Mesendoderm (in vitro differentiated cells): ENCODE measurements around the gene ZNF282.

ENCODE experiments used
- DNase-seq: peaks from one replicate; pipeline ENCODE4 v3.0.0; 2013
- H2AK5ac ChIP-seq: 2 replicates; pipeline ENCODE4 v1.6.1; 2013; ENCODE audit warnings: low read length, inconsistent platforms
- H2BK120ac ChIP-seq: 2 replicates; pipeline ENCODE4 v1.6.1; 2013; ENCODE audit warnings: low read depth, mild to moderate bottlenecking, low read length, moderate library complexity, mixed read lengths
- H2BK15ac ChIP-seq: replicated peaks from 2 replicates; pipeline ENCODE4 v1.6.1; 2013; ENCODE audit warnings: low read depth, mild to moderate bottlenecking, moderate library complexity
- H2BK5ac ChIP-seq: 2 replicates; pipeline ENCODE4 v1.6.1; 2013; ENCODE audit warnings: low read length, inconsistent platforms
- H3K18ac ChIP-seq: 2 replicates; pipeline ENCODE4 v1.6.1; 2013; ENCODE audit warnings: mild to moderate bottlenecking, low read length, mixed read lengths
- H3K23ac ChIP-seq: one replicate; pipeline ENCODE4 v1.6.1; 2013; ENCODE audit warnings: low read length
- H3K27ac ChIP-seq: 2 replicates; pipeline ENCODE4 v1.5.1; 2013; ENCODE audit warnings: low read depth, mild to moderate bottlenecking, inconsistent platforms, low read length, moderate library complexity
- H3K27me3 ChIP-seq: 2 replicates; pipeline ENCODE4 v1.6.1; 2013; ENCODE audit warnings: low read length, control low read depth, mild to moderate bottlenecking, inconsistent platforms; ENCODE audit not compliant: insufficient read depth, poor library complexity
- H3K36me3 ChIP-seq: 2 replicates; pipeline ENCODE4 v1.6.1; 2013; ENCODE audit warnings: low read length, inconsistent platforms; ENCODE audit not compliant: control insufficient read depth, insufficient read depth
- H3K4ac ChIP-seq: one replicate; pipeline ENCODE4 v1.6.1; 2013; ENCODE audit warnings: low read depth, mild to moderate bottlenecking, low read length, moderate library complexity
- H3K4me1 ChIP-seq: 2 replicates; pipeline ENCODE4 v1.6.1; 2013; ENCODE audit warnings: low read depth, low read length, inconsistent platforms; ENCODE audit not compliant: control insufficient read depth
- H3K4me2 ChIP-seq: 2 replicates; pipeline ENCODE4 v1.6.1; 2013; ENCODE audit warnings: low read length
- H3K4me3 ChIP-seq: 2 replicates; pipeline ENCODE4 v1.5.1; 2013; ENCODE audit warnings: mild to moderate bottlenecking, low read length
- H3K56ac ChIP-seq: one replicate; pipeline ENCODE4 v1.6.1; 2013; ENCODE audit warnings: low read length
- H3K79me1 ChIP-seq: 2 replicates; pipeline ENCODE4 v1.6.1; 2013; ENCODE audit warnings: low read length, inconsistent platforms
- H3K79me2 ChIP-seq: 2 replicates; pipeline ENCODE4 v1.6.1; 2013; ENCODE audit warnings: mild to moderate bottlenecking, low read length; ENCODE audit not compliant: control insufficient read depth, insufficient read depth
- H3K9ac ChIP-seq: 2 replicates; pipeline ENCODE4 v1.6.1; 2013; ENCODE audit warnings: low read length, inconsistent platforms
- H4K5ac ChIP-seq: one replicate; pipeline ENCODE4 v1.6.1; 2013; ENCODE audit warnings: low read length
- H4K8ac ChIP-seq: one replicate; pipeline ENCODE4 v1.6.1; 2013; ENCODE audit warnings: low read depth, mild to moderate bottlenecking, control low read depth, low read length, moderate library complexity
- WGBS: extraction: QIAGEN DNeasy Blood & Tissue Kit; methylation state at CpG from one replicate; pipeline ENCODE4 v1.1.7; 2013; ENCODE audit warnings: low lambda C conversion rate, missing lambda C conversion rate; ENCODE audit not compliant: insufficient coverage; ENCODE audit errors: extremely low coverage; 5-methylcytosine and 5-hydroxymethylcytosine counted together

The ZNF282 gene

DNA sequence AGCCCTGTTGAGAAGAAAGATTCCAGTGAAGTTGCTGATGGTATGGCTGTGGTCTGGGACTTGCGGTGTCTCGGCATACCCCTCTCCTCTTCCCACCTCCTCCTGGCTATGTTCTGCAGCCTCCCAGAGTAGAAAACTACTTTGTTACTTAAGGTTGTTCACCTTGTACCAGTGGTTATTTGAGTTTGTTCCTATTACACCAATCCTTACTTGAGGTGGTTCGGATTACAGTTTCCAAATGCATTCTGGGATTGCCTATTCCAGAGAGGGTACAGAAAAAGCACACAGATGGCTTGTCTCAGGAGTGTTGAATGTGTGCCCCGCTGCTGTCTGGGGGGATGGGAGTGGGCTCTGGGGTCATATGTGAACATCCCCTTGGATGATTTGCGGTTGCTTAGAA lies 59.8 kb downstream of the ZNF282 start:
- WGBS, result no CpG with 5 or more reads among the region's 5 CpGs

GRCh38 chr7:149256568-149256967 lies 61.2 kb downstream of the ZNF282 start:
- no peak overlapping the region for H2BK5ac ChIP-seq
- no peak overlapping the region for H3K9ac ChIP-seq
- H2AK5ac ChIP-seq, result no peak overlapping the region
- no peak overlapping the region for H3K4me2 ChIP-seq
- H3K4ac ChIP-seq, result no peak overlapping the region
- peaks cover 7% of the 10 kb centered on the region for H3K36me3 ChIP-seq
- no peak overlapping the region for H2BK15ac ChIP-seq
- no peak overlapping the region for H3K4me3 ChIP-seq
- no peaks in the 10 kb centered on the region for H3K79me1 ChIP-seq
- no peak for DNase-seq
- H3K79me2 ChIP-seq, result no peaks in the 10 kb centered on the region
- no CpG with 5 or more reads among the region's 4 CpGs for WGBS
- no peak overlapping the region for H4K8ac ChIP-seq
- H3K23ac ChIP-seq, result no peak overlapping the region
- H4K5ac ChIP-seq, result no peak overlapping the region
- H3K27ac ChIP-seq, result no peak overlapping the region
- H3K27me3 ChIP-seq, result no peaks in the 10 kb centered on the region
- H2BK120ac ChIP-seq, result no peak overlapping the region
- no peak overlapping the region for H3K56ac ChIP-seq
- no peaks in the 10 kb centered on the region for H3K4me1 ChIP-seq
- no peak overlapping the region for H3K18ac ChIP-seq

More for the DNA sequence above, 59.8 kb downstream of the ZNF282 start:
- Histone ChIP-seq H3K4ac (no peak overlapping the region), H2BK15ac (no peak overlapping the region), H3K79me1 (no peaks in the 10 kb centered on the region), H3K23ac (no peak overlapping the region), H3K27ac (no peak overlapping the region), H3K4me3 (no peak overlapping the region), H3K79me2 (no peaks in the 10 kb centered on the region), H3K9ac (no peak overlapping the region), H3K4me1 (no peaks in the 10 kb centered on the region), H3K27me3 (no peaks in the 10 kb centered on the region), H4K5ac (no peak overlapping the region), H2BK5ac (no peak overlapping the region), H3K18ac (no peak overlapping the region), H4K8ac (no peak overlapping the region), H3K36me3 (peaks cover 7% of the 10 kb centered on the region), H2AK5ac (no peak overlapping the region), H3K4me2 (no peak overlapping the region), H2BK120ac (no peak overlapping the region), H3K56ac (no peak overlapping the region)
- no peak for DNase-seq

DNA sequence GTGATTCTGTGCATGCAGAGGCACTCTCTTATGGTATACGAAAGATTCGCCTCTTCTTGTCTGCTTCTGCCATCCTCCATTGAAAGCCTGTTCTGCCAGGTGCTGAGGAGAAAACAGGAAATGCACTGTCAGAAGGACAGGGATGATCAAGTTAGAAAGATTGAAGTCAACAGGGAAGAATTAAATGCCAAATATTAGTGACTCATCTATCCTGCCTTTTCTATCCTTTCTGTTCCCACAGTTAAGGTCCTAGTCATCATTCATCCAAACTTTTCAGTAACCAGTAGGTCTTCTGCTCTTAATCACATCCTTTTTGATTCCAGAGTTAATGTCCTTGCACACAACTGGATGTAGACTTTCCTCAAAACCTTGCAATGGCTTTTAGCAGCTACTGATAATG lies 61.8 kb downstream of the ZNF282 start:
- H3K4ac ChIP-seq, result no peak overlapping the region
- H3K79me1 ChIP-seq, result no peaks in the 10 kb centered on the region
- H3K4me3 ChIP-seq, result no peak overlapping the region
- H2AK5ac ChIP-seq, result no peak overlapping the region
- H3K56ac ChIP-seq, result no peak overlapping the region
- H2BK120ac ChIP-seq, result no peak overlapping the region
- H3K36me3 ChIP-seq, result peaks cover 6% of the 10 kb centered on the region
- no peak overlapping the region for H3K27ac ChIP-seq
- H4K8ac ChIP-seq, result no peak overlapping the region
- no peak for DNase-seq
- no peak overlapping the region for H3K9ac ChIP-seq
- no peak overlapping the region for H3K4me2 ChIP-seq
- H3K4me1 ChIP-seq, result no peaks in the 10 kb centered on the region
- no peak overlapping the region for H2BK5ac ChIP-seq
- no peak overlapping the region for H3K23ac ChIP-seq
- no peaks in the 10 kb centered on the region for H3K27me3 ChIP-seq
- H2BK15ac ChIP-seq, result no peak overlapping the region
- no peaks in the 10 kb centered on the region for H3K79me2 ChIP-seq
- no peak overlapping the region for H4K5ac ChIP-seq
- no peak overlapping the region for H3K18ac ChIP-seq
- whole genome bisulfite sequencing, result no CpG with 5 or more reads among the region's 2 CpGs

DNA sequence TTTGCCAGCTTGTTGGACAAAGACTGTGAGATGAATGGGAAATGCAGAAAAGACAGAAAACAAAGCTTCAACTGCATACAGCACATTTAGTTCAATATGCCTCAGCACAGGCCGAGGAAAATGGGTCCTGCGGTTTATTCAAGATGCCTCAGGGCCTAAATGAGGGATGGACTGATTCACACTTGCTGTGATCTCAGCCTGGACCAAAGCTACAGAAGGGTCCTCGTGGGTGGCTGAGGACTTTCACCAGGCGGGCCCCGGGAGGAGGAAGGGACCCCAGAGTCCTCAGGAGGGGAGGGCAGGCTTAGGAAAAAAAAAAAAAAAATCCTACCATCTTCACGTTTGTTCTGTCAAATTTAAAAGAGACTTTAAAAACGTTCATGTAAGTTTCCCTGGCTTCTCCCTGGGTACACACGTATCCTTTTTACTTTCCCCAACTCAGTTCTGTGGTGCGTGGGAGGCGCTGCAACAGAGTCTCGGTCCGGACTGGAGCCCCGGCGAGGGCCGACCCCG lies 66.0 kb downstream of the ZNF282 start:
- H3K79me2 ChIP-seq, result no peaks in the 10 kb centered on the region
- no peaks in the 10 kb centered on the region for H3K79me1 ChIP-seq
- peak overlapping the region; percentile 1 for H4K8ac ChIP-seq
- H3K23ac ChIP-seq, result no peak overlapping the region
- no peak overlapping the region for H4K5ac ChIP-seq
- no peak overlapping the region for H2BK15ac ChIP-seq
- no peak overlapping the region for H2BK5ac ChIP-seq
- peak overlapping the region; percentile 75 for H3K56ac ChIP-seq
- no peak overlapping the region for H2AK5ac ChIP-seq
- H3K36me3 ChIP-seq, result no peaks in the 10 kb centered on the region
- no peaks in the 10 kb centered on the region for H3K27me3 ChIP-seq
- H2BK120ac ChIP-seq, result no peak overlapping the region
- no peaks in the 10 kb centered on the region for H3K4me1 ChIP-seq
- H3K9ac ChIP-seq, result peak overlapping the region; percentile 66
- peak; percentile 39 for DNase-seq
- H3K4me2 ChIP-seq, result peak overlapping the region; percentile 30
- H3K4me3 ChIP-seq, result no peak overlapping the region
- H3K18ac ChIP-seq, result peak overlapping the region; percentile 46
- WGBS, result no CpG with 5 or more reads among the region's 16 CpGs
- no peak overlapping the region for H3K27ac ChIP-seq
- H3K4ac ChIP-seq, result no peak overlapping the region

GRCh38 chr7:149261829-149262617 lies 66.7 kb downstream of the ZNF282 start, which contains the start of gene ZNF783:
Gene ZNF783 (plus strand): TSS chr7:149262196. CDS start chr7:149262334, 138 bp downstream.
- H3K27ac ChIP-seq, result no peak within 1 kb of the TSS
- no peaks in the 10 kb centered on the region for H3K36me3 ChIP-seq
- no CpG with 5 or more reads among the region's 115 CpGs for WGBS
- peak within 1 kb of the TSS; percentile 94 for H4K8ac ChIP-seq
- H3K4me3 ChIP-seq, result peak within 1 kb of the TSS; percentile 24
- H2BK5ac ChIP-seq, result no peak within 1 kb of the TSS
- peak within 1 kb of the TSS; percentile 61 for H3K4me2 ChIP-seq
- H3K9ac ChIP-seq, result peak within 1 kb of the TSS; percentile 88
- H2BK120ac ChIP-seq, result no peak within 1 kb of the TSS
- H2AK5ac ChIP-seq, result no peak within 1 kb of the TSS
- H3K79me2 ChIP-seq, result no peaks in the 10 kb centered on the region
- H3K56ac ChIP-seq, result peak within 1 kb of the TSS; percentile 91
- no peak within 1 kb of the TSS for H3K23ac ChIP-seq
- no peaks in the 10 kb centered on the region for H3K79me1 ChIP-seq
- no peak within 1 kb of the TSS for H2BK15ac ChIP-seq
- H3K27me3 ChIP-seq, result no peaks in the 10 kb centered on the region
- peak; percentile 92 for DNase-seq
- no peak within 1 kb of the TSS for H4K5ac ChIP-seq
- H3K4ac ChIP-seq, result peak within 1 kb of the TSS; percentile 89
- H3K18ac ChIP-seq, result peak within 1 kb of the TSS; percentile 72
- no peaks in the 10 kb centered on the region for H3K4me1 ChIP-seq
